HEK293 (cell line): ENCODE results near the gene MKKS.

Experiments
- CTCF ChIA-PET: fragments of 350-600 bp; formaldehyde crosslinking; extraction: SDS; loops from one replicate; lab custom pipeline; 2021; ENCODE audit warnings: antibody characterized with exemption; lab: Yijun Ruan, JAX
- POLR2A ChIA-PET: fragments of 300-600 bp; formaldehyde crosslinking; extraction: SDS; loops from one replicate; lab custom pipeline; 2020; ENCODE audit warnings: antibody characterized with exemption, inconsistent platforms; lab: Yijun Ruan, JAX
- H3K27ac ChIP-seq: fragments of 200-500 bp; sonication (Bioruptor generic); 2 replicates; pipeline ENCODE4 v1.5.1; 2014; ENCODE audit warnings: low read depth, low read length, control low read depth, inconsistent platforms; ENCODE audit errors: extremely low read depth
- H3K36me3 ChIP-seq, 2 experiments: fragments of 200-500 bp in 1 of 2; sonication (Bioruptor generic) in 1 of 2; 1 replicate in 1 of 2; 2 replicates in 1 of 2; pipeline ENCODE4 v1.5.1; 2014 to 2017; ENCODE audit warnings: inconsistent platforms in 2 of 2, low read length in 2 of 2; ENCODE audit not compliant: control insufficient read depth in 2 of 2, insufficient read depth in 1 of 2
- H3K4me1 ChIP-seq: fragments of 200-500 bp; sonication (Bioruptor generic); 2 replicates; pipeline ENCODE4 v1.5.1; 2014; ENCODE audit warnings: mild to moderate bottlenecking, low read length, inconsistent platforms; ENCODE audit not compliant: control insufficient read depth, insufficient read depth
- H3K4me3 ChIP-seq: 2 replicates; pipeline ENCODE4 v1.5.1; 2011; ENCODE audit warnings: low read depth, mild to moderate bottlenecking, control low read depth, low read length, moderate library complexity
- H3K9me3 ChIP-seq: fragments of 200-500 bp; sonication (Bioruptor generic); 2 replicates; pipeline ENCODE4 v1.5.1; 2014; ENCODE audit warnings: low read depth, low read length, inconsistent platforms; ENCODE audit not compliant: control insufficient read depth, insufficient read depth
- RBAK ChIP-seq: fragments of 450-650 bp; formaldehyde crosslinking; IDR thresholded peaks from 2 replicates; pipeline ENCODE4 v1.5.1; 2016; ENCODE audit warnings: missing biosample characterization, missing genetic modification characterization
- ZBTB1 ChIP-seq: fragments of 450-650 bp; formaldehyde crosslinking; IDR thresholded peaks from 2 replicates; pipeline ENCODE4 v1.5.1; 2016; ENCODE audit warnings: missing biosample characterization, missing genetic modification characterization
- ZBTB8A ChIP-seq: fragments of 450-650 bp; formaldehyde crosslinking; IDR thresholded peaks from 2 replicates; pipeline ENCODE4 v1.5.1; 2016; ENCODE audit warnings: missing biosample characterization, missing genetic modification characterization
- ZIC2 ChIP-seq: fragments of 450-650 bp; formaldehyde crosslinking; IDR thresholded peaks from 2 replicates; pipeline ENCODE4 v1.5.1; 2016; ENCODE audit warnings: missing biosample characterization, missing genetic modification characterization
- ZNF324 ChIP-seq: fragments of 450-650 bp; formaldehyde crosslinking; IDR thresholded peaks from 2 replicates; pipeline ENCODE4 v1.5.1; 2016; ENCODE audit warnings: missing biosample characterization, missing genetic modification characterization
- ZNF335 ChIP-seq: fragments of 450-650 bp; formaldehyde crosslinking; conservative IDR thresholded peaks from 2 replicates; pipeline ENCODE4 v1.5.1; 2016; ENCODE audit warnings: missing biosample characterization, missing genetic modification characterization
- ZNF423 ChIP-seq: fragments of 450-650 bp; formaldehyde crosslinking; IDR thresholded peaks from 2 replicates; pipeline ENCODE4 v1.5.1; 2016; ENCODE audit warnings: missing biosample characterization, missing genetic modification characterization
- ZNF426 ChIP-seq: fragments of 450-650 bp; formaldehyde crosslinking; IDR thresholded peaks from 2 replicates; pipeline ENCODE4 v1.5.1; 2017; ENCODE audit warnings: missing biosample characterization, missing genetic modification characterization, mild to moderate bottlenecking, inconsistent platforms, moderate library complexity
- ZNF529 ChIP-seq: fragments of 450-650 bp; formaldehyde crosslinking; IDR thresholded peaks from 2 replicates; pipeline ENCODE4 v1.5.1; 2017; ENCODE audit warnings: missing genetic modification characterization, missing biosample characterization; ENCODE audit not compliant: insufficient replicate concordance
- ZNF626 ChIP-seq: fragments of 450-650 bp; sonication (Bioruptor Pico); formaldehyde crosslinking; IDR thresholded peaks from 2 replicates; pipeline ENCODE4 v1.5.1; 2018; ENCODE audit warnings: missing biosample characterization, missing genetic modification characterization, inconsistent platforms
- ZNF664 ChIP-seq: fragments of 450-650 bp; formaldehyde crosslinking; IDR thresholded peaks from 2 replicates; pipeline ENCODE4 v1.5.1; 2016; ENCODE audit warnings: missing biosample characterization, missing genetic modification characterization
- ZSCAN16 ChIP-seq: fragments of 450-650 bp; formaldehyde crosslinking; IDR thresholded peaks from 2 replicates; pipeline ENCODE4 v1.5.1; 2016; ENCODE audit warnings: missing biosample characterization, missing genetic modification characterization
- TF ChIP-seq, protein P1 (sequence below): fragments of 450-650 bp; formaldehyde crosslinking; conservative IDR thresholded peaks from 2 replicates; pipeline ENCODE4 v1.5.1; 2016; ENCODE audit warnings: low read depth, missing biosample characterization, missing genetic modification characterization
- TF ChIP-seq, protein P2 (sequence below): fragments of 450-650 bp; formaldehyde crosslinking; IDR thresholded peaks from 2 replicates; pipeline ENCODE4 v1.5.1; 2016; ENCODE audit warnings: missing biosample characterization, missing genetic modification characterization
- TF ChIP-seq, protein P3 (sequence below): fragments of 450-650 bp; formaldehyde crosslinking; IDR thresholded peaks from 2 replicates; pipeline ENCODE4 v1.5.1; 2017; ENCODE audit warnings: missing biosample characterization, missing genetic modification characterization

The MKKS gene

DNA sequence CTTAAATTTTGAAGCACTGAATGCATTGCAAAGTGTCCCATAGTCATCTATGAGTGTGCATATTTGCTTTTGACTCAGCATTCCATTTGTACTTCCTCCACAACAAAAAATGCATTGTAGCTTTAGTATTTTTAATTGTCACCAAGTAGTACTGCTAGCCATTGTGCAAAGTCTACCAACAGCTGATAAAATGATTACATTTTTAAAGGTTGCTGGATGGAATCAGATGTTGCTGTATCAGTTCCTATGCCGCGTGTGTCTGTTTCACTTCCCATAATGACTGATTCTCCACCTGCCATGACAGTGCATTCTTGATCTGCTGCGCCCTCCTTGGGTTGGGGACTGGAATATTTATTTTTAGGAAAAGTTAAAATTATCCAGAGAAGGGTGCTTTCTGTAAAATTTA lies 42.3 kb upstream of the MKKS start:
- ChIA-PET CTCF (interaction anchor here (0.6 to 0.7 kb wide), 2 partner anchors 72 to 1067 kb away, joined by 3 read pairs; no protein-coding TSS in a partner anchor), POLR2A (no interaction called here)
- Histone ChIP-seq H3K27ac (no peak overlapping the region), H3K4me3 (no peak overlapping the region), H3K36me3 (no peaks in the 10 kb centered on the region), H3K9me3 (no peaks in the 10 kb centered on the region), H3K4me1 (0 out of 2 replicates have a peak, but pooled peaks cover 2% of the 10 kb centered on the region)
- TF ChIP-seq, protein P1, sequence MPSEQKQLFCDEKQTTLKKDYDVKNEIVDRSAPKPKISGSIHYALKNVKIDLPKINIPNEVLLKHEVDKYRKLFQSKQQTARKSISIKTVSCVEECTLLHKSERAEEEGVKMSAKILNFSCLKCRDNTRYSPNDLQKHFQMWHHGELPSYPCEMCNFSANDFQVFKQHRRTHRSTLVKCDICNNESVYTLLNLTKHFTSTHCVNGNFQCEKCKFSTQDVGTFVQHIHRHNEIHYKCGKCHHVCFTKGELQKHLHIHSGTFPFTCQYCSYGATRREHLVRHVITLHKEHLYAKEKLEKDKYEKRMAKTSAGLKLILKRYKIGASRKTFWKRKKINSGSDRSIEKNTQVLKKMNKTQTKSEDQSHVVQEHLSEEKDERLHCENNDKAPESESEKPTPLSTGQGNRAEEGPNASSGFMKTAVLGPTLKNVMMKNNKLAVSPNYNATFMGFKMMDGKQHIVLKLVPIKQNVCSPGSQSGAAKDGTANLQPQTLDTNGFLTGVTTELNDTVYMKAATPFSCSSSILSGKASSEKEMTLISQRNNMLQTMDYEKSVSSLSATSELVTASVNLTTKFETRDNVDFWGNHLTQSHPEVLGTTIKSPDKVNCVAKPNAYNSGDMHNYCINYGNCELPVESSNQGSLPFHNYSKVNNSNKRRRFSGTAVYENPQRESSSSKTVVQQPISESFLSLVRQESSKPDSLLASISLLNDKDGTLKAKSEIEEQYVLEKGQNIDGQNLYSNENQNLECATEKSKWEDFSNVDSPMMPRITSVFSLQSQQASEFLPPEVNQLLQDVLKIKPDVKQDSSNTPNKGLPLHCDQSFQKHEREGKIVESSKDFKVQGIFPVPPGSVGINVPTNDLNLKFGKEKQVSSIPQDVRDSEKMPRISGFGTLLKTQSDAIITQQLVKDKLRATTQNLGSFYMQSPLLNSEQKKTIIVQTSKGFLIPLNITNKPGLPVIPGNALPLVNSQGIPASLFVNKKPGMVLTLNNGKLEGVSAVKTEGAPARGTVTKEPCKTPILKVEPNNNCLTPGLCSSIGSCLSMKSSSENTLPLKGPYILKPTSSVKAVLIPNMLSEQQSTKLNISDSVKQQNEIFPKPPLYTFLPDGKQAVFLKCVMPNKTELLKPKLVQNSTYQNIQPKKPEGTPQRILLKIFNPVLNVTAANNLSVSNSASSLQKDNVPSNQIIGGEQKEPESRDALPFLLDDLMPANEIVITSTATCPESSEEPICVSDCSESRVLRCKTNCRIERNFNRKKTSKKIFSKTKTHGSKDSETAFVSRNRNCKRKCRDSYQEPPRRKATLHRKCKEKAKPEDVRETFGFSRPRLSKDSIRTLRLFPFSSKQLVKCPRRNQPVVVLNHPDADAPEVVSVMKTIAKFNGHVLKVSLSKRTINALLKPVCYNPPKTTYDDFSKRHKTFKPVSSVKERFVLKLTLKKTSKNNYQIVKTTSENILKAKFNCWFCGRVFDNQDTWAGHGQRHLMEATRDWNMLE (tag by site-specific recombination) = no peak
- no peak for TF ChIP-seq ZNF664 (tag by site-specific recombination)
- TF ChIP-seq ZNF423 (tag by site-specific recombination) = no peak
- TF ChIP-seq ZNF335 (tag by site-specific recombination) = no peak
- TF ChIP-seq, protein P2, sequence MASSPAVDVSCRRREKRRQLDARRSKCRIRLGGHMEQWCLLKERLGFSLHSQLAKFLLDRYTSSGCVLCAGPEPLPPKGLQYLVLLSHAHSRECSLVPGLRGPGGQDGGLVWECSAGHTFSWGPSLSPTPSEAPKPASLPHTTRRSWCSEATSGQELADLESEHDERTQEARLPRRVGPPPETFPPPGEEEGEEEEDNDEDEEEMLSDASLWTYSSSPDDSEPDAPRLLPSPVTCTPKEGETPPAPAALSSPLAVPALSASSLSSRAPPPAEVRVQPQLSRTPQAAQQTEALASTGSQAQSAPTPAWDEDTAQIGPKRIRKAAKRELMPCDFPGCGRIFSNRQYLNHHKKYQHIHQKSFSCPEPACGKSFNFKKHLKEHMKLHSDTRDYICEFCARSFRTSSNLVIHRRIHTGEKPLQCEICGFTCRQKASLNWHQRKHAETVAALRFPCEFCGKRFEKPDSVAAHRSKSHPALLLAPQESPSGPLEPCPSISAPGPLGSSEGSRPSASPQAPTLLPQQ (tag by site-specific recombination) = no peak

DNA sequence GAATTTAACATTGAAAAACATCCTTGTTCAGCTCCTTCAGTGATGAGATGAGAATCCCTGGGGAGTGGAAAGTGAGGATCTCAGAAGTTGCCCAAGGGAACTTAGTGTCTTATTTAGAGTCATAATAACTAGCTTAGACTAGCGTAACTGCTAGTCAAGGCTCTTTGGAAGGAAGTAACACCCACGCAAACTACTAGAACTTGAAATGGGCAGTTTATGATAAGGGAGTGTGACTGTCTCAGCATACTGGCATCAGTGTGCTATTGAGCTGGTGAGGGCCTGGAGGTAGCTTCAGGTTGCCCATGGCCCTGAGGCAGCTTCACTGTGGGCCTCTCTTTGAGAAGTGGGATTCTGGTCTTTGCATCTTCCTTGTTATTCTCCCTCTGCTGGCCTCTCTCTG lies 41.2 kb upstream of the MKKS start:
- H3K4me3 ChIP-seq = no peak overlapping the region
- TF ChIP-seq ZNF426 = no peak
- TF ChIP-seq, all 188 proteins: peak for 0
- ChIA-PET CTCF (interaction anchor here (0.9 kb wide), 1 partner anchor 1069 kb away, joined by 5 read pairs; no protein-coding TSS in a partner anchor), POLR2A (interaction anchor here (0.8 kb wide), 1 partner anchor 40 kb away, joined by 3 read pairs; the partner anchor contains the start of gene SLX4IP)
- no peaks in the 10 kb centered on the region for H3K36me3 ChIP-seq
- H3K4me1 ChIP-seq = no peaks in the 10 kb centered on the region
- H3K9me3 ChIP-seq = no peaks in the 10 kb centered on the region
- no peak overlapping the region for H3K27ac ChIP-seq

DNA sequence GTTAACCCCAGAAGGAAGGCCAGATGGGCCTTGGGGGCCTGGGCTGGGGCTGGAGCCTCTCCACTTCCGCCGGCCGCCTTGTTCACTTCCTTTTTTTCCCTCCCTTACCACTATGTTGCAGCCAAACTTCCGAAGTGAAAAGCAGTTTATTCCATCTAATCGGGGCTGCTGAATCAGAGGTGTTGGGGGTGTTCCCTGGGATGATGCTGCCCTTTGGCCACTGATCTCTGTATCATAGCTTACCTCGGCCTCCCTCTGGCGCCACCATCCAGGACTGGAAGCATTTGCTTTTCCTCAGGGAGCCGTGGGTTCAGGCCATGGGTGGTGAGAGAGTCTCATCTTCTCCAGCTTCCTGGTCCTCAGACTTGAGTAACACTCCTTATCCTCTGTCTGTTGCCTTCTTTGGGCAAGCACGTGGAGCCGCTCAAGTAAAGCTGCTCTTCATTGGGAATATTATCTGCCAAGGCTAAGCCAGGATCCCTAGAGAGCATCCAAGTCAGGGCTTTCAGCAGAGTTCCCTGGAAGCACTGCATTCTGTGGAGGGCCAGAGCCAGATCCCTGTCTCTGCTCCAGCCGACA lies 40.7 kb upstream of the MKKS start:
- Histone ChIP-seq H3K4me3 (no peak overlapping the region), H3K9me3 (no peaks in the 10 kb centered on the region), H3K4me1 (no peaks in the 10 kb centered on the region), H3K36me3 (no peaks in the 10 kb centered on the region), H3K27ac (no peak overlapping the region)
- POLR2A ChIA-PET = interaction anchor here (0.8 kb wide), 1 partner anchor 40 kb away, joined by 3 read pairs; the partner anchor contains the start of gene SLX4IP
- CTCF ChIA-PET = interaction anchor here (0.6 to 0.9 kb wide), 2 partner anchors 117 to 1070 kb away, joined by 3 to 5 read pairs; no protein-coding TSS in a partner anchor
- TF ChIP-seq ZBTB8A (no peak), RBAK (tag by site-specific recombination) (no peak), ZSCAN16 (no peak), ZNF626 (tag by site-specific recombination) (no peak), ZNF529 (no peak), ZNF324 (tag by site-specific recombination) (no peak), ZBTB1 (tag by site-specific recombination) (no peak), ZIC2 (no peak), ZNF423 (tag by site-specific recombination) (no peak)
- TF ChIP-seq, protein P3, sequence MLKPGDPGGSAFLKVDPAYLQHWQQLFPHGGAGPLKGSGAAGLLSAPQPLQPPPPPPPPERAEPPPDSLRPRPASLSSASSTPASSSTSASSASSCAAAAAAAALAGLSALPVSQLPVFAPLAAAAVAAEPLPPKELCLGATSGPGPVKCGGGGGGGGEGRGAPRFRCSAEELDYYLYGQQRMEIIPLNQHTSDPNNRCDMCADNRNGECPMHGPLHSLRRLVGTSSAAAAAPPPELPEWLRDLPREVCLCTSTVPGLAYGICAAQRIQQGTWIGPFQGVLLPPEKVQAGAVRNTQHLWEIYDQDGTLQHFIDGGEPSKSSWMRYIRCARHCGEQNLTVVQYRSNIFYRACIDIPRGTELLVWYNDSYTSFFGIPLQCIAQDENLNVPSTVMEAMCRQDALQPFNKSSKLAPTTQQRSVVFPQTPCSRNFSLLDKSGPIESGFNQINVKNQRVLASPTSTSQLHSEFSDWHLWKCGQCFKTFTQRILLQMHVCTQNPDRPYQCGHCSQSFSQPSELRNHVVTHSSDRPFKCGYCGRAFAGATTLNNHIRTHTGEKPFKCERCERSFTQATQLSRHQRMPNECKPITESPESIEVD = no peak
- TF ChIP-seq, protein P1 (tag by site-specific recombination) = no peak
